B cell (primary cell): ENCODE measurements around the gene ANKS6. TPM values are rescaled to one million over a fixed set of nuclear protein-coding genes. Genes with fewer than 3 reads are reported as not detected.

ENCODE experiments used
- ATAC-seq: fragments of 200-7000 bp; cut with Tn5 transposase; one replicate; pipeline ENCODE4 v1.10.0; 2021; ENCODE audit warnings: low read depth, mild to moderate bottlenecking, moderate number of reproducible peaks, moderate library complexity
- CTCF ChIA-PET: fragments of 350-600 bp; sonication (Branson Sonifier 250); formaldehyde crosslinking; loops from one replicate; lab custom pipeline; 2021; ENCODE audit warnings: antibody characterized with exemption, inconsistent platforms; lab: Charles Lee
- POLR2A ChIA-PET: fragments of 350-600 bp; sonication (Branson Sonifier 250); formaldehyde crosslinking; loops from one replicate; lab custom pipeline; 2021; ENCODE audit warnings: antibody characterized with exemption; lab: Charles Lee
- DNase-seq: peaks from one replicate; pipeline ENCODE4 v3.0.0; 2013
- H2AFZ ChIP-seq: 2 replicates; pipeline ENCODE4 v1.6.1; 2012; ENCODE audit warnings: mild to moderate bottlenecking, low read depth, low read length; ENCODE audit not compliant: insufficient read depth, poor library complexity, severe bottlenecking
- H3K27ac ChIP-seq, 2 donors: 1 replicate in 1 of 2; 2 replicates in 1 of 2; pipeline ENCODE4 v1.5.1; 2012 to 2013; ENCODE audit warnings: low read length in 2 of 2, mild to moderate bottlenecking in 2 of 2, moderate library complexity in 1 of 2
- H3K27me3 ChIP-seq, 4 experiments: fragments of 200-600 bp in 1 of 4; sonication (generic) in 1 of 4; replicated peaks in 1 of 4; 1 replicate in 2 of 4; 2 replicates in 2 of 4; pipeline versions ENCODE4 v1.6.1 to v1.7.0; 2013 to 2016; ENCODE audit warnings: low read length in 3 of 4, mild to moderate bottlenecking in 2 of 4, mixed read lengths in 1 of 4, moderate library complexity in 1 of 4; ENCODE audit not compliant: insufficient read depth in 4 of 4, control insufficient read depth in 3 of 4; ENCODE audit errors: control extremely low read depth in 1 of 4
- H3K36me3 ChIP-seq, 2 experiments: replicated peaks in 1 of 2; 1 replicate in 1 of 2; 2 replicates in 1 of 2; pipeline versions ENCODE4 v1.6.1 to v1.7.1; 2013; ENCODE audit warnings: low read length in 1 of 2; ENCODE audit not compliant: insufficient read depth in 2 of 2, control insufficient read depth in 1 of 2; ENCODE audit errors: control extremely low read depth in 1 of 2, extremely low read depth in 1 of 2
- H3K4me1 ChIP-seq, 2 donors: fragments of 200-600 bp in 1 of 2; sonication (generic) in 1 of 2; 1 replicate in 1 of 2; 2 replicates in 1 of 2; pipeline versions ENCODE4 v1.5.1 to v1.6.1; 2013 to 2017; ENCODE audit warnings: low read length in 2 of 2; ENCODE audit not compliant: control insufficient read depth in 2 of 2, insufficient read depth in 2 of 2
- H3K4me2 ChIP-seq: replicated peaks from 2 replicates; pipeline ENCODE3; 2012; ENCODE audit warnings: mild to moderate bottlenecking, low read depth, low read length; ENCODE audit not compliant: poor library complexity, severe bottlenecking
- H3K4me3 ChIP-seq, 5 experiments: fragments of 200-600 bp in 1 of 5; sonication (generic) in 1 of 5; 1 replicate in 3 of 5; 2 replicates in 2 of 5; pipeline versions ENCODE4 v1.5.1 to v1.7.0; 2011 to 2016; ENCODE audit warnings: low read length in 4 of 5, mild to moderate bottlenecking in 4 of 5, low read depth in 2 of 5, control low read depth in 1 of 5, moderate library complexity in 1 of 5; ENCODE audit not compliant: insufficient read depth in 1 of 5; ENCODE audit errors: control extremely low read depth in 1 of 5, extremely low read depth in 1 of 5
- H3K79me2 ChIP-seq: fragments of 200-600 bp; sonication (generic); one replicate; pipeline ENCODE4 v1.6.0; 2016; ENCODE audit warnings: low read length; ENCODE audit not compliant: control insufficient read depth, insufficient read depth
- H3K9ac ChIP-seq: fragments of 200-600 bp; sonication (generic); 2 replicates; pipeline ENCODE4 v1.6.1; 2017; ENCODE audit warnings: mild to moderate bottlenecking, low read length, moderate library complexity
- H3K9me3 ChIP-seq, 3 donors: one replicate each; pipeline versions ENCODE4 v1.6.1 to v1.7.1; 2013; ENCODE audit warnings: low read length in 2 of 3; ENCODE audit not compliant: control insufficient read depth in 2 of 3, insufficient read depth in 1 of 3; ENCODE audit errors: control extremely low read depth in 1 of 3
- H4K20me1 ChIP-seq: 2 replicates; pipeline ENCODE4 v1.6.0; 2012; ENCODE audit warnings: mild to moderate bottlenecking, low read length; ENCODE audit not compliant: insufficient read depth, control insufficient read depth, poor library complexity, severe bottlenecking
- H3K27ac Mint-ChIP-seq: one replicate; pipeline ENCODE4 v1.8.0; 2021; ENCODE audit warnings: mixed read lengths
- H3K27me3 Mint-ChIP-seq: one replicate; pipeline ENCODE4 v1.8.0; 2021; ENCODE audit warnings: mixed read lengths
- H3K4me1 Mint-ChIP-seq: one replicate; pipeline ENCODE4 v1.8.0; 2021; ENCODE audit warnings: mixed read lengths
- H3K4me3 Mint-ChIP-seq: one replicate; pipeline ENCODE4 v1.8.0; 2021; ENCODE audit warnings: mixed read lengths
- H3K9me3 Mint-ChIP-seq: one replicate; pipeline ENCODE4 v1.8.0; 2022; ENCODE audit warnings: mixed read lengths; ENCODE audit not compliant: insufficient read depth
- EZH2 ChIP-seq: IDR thresholded peaks from 2 replicates; pipeline ENCODE4 v1.6.1; 2012; ENCODE audit warnings: borderline replicate concordance, low read depth, mild to moderate bottlenecking, moderate library complexity, low read length; ENCODE audit not compliant: insufficient read depth, poor library complexity, severe bottlenecking
- WGBS: methylation state at CpG from one replicate; pipeline ENCODE4 v1.1.5; 2013; ENCODE audit warnings: missing lambda C conversion rate; ENCODE audit not compliant: insufficient coverage; 5-methylcytosine and 5-hydroxymethylcytosine counted together
- intact Hi-C: fragments of 100-400 bp; cut with micrococcal nuclease; formaldehyde crosslinking; loops from one replicate; pipeline ENCODE4 v1.10.0; 2022
- polyA plus RNA-seq: library from polyadenylated mRNA; depleted of rRNA; stranded (reverse); fragments of >200 nt; gene quantifications from 2 replicates; pipeline ENCODE4 v1.2.3, GENCODE V29; 2012
- total RNA-seq, 2 donors: library from RNA; stranded (reverse); fragments of 120-200 nt in 1 of 2; gene quantifications; 1 replicate in 1 of 2; 2 replicates in 1 of 2; pipeline versions ENCODE4 v1.2.3 to v1.2.4, GENCODE V29; 2013 to 2022
- TF ChIP-seq, protein P1 (sequence below): fragments of 200-600 bp; IDR thresholded peaks from one replicate; pipeline ENCODE4 v1.8.0; 2022; ENCODE audit warnings: antibody characterized with exemption, mild to moderate bottlenecking

Gene ANKS6
- total and polyA plus RNA-seq, 2 donors (not counting 1 experiment from before 2014, with no cell fraction given), result 11.4 to 16.1 TPM

DNA sequence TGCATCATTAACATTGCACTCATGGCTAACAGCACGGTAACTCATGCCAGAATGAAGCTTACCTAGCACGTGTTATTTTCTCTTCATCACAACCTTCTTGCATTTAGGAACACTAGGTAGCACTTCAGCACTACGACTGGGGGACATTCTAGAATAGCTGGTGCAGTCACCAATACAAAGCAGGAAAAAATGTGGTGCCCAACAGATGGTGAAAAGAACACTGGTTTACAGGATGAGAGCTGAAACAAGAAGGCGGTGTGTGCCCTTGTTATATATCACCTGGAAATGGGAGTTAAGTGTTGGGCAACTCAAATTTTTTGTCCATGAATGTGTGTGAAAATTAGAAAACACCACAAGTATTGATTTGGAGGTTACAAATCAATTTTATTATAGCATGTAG lies 41.2 kb upstream of the ANKS6 start:
- Histone ChIP-seq H3K9ac (no peak overlapping the region), H4K20me1 (no peaks in the 10 kb centered on the region), H3K4me1 (no peaks in the 10 kb centered on the region), H3K27ac (no peak overlapping the region), H3K9me3 (no peaks in the 10 kb centered on the region), H3K79me2 (no peaks in the 10 kb centered on the region), H3K27me3 (no peaks in the 10 kb centered on the region), H3K36me3 (peaks cover 0 to 2% of the 10 kb centered on the region in 2 experiments), H3K4me3 (no peak overlapping the region), H2AFZ (no peak overlapping the region), H3K4me2 (no peak overlapping the region)
- POLR2A ChIA-PET, result no interaction called here
- Mint-ChIP-seq H3K27ac (no peak overlapping the region), H3K9me3 (no peaks in the 10 kb centered on the region), H3K27me3 (no peaks in the 10 kb centered on the region), H3K4me1 (no peaks in the 10 kb centered on the region), H3K4me3 (no peak overlapping the region)
- intact Hi-C loops, result no loop called here
- CTCF ChIA-PET, result interaction anchor here (1.0 to 5.6 kb wide), 2 partner anchors 10 to 12 kb away, joined by 3 to 38 read pairs; no protein-coding TSS in a partner anchor
- TF ChIP-seq EZH2, result no peak
- TF ChIP-seq, protein P1, sequence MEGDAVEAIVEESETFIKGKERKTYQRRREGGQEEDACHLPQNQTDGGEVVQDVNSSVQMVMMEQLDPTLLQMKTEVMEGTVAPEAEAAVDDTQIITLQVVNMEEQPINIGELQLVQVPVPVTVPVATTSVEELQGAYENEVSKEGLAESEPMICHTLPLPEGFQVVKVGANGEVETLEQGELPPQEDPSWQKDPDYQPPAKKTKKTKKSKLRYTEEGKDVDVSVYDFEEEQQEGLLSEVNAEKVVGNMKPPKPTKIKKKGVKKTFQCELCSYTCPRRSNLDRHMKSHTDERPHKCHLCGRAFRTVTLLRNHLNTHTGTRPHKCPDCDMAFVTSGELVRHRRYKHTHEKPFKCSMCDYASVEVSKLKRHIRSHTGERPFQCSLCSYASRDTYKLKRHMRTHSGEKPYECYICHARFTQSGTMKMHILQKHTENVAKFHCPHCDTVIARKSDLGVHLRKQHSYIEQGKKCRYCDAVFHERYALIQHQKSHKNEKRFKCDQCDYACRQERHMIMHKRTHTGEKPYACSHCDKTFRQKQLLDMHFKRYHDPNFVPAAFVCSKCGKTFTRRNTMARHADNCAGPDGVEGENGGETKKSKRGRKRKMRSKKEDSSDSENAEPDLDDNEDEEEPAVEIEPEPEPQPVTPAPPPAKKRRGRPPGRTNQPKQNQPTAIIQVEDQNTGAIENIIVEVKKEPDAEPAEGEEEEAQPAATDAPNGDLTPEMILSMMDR, result no peak
- DNase-seq, result no peak
- no peak for ATAC-seq
- 100% methylated on average over 4 of the region's 4 CpGs for WGBS

- POLR2A ChIA-PET, result no interaction called here
- H3K9me3 Mint-ChIP-seq, result no peaks in the 10 kb centered on the region
Measured at GRCh38 chr9:98836206-98836605, 39.9 kb upstream of the ANKS6 start.

More at GRCh38 chr9:98836206-98836605, 39.9 kb upstream of the ANKS6 start:
- CTCF ChIA-PET, result interaction anchor here (5.6 kb wide), 1 partner anchor 11 kb away, joined by 38 read pairs; no protein-coding TSS in a partner anchor
- H3K4me1 ChIP-seq, result no peaks in the 10 kb centered on the region
- no peak overlapping the region for H3K4me3 ChIP-seq
- Mint-ChIP-seq H3K4me1 (no peaks in the 10 kb centered on the region), H3K27me3 (no peaks in the 10 kb centered on the region), H3K4me3 (no peak overlapping the region), H3K27ac (no peak overlapping the region)
- ATAC-seq (no peak), DNase-seq (no peak)
- no peak overlapping the region for H3K27ac ChIP-seq
- no peak overlapping the region for H3K9ac ChIP-seq
- H3K36me3 ChIP-seq, result peaks cover 0 to 2% of the 10 kb centered on the region in 2 experiments
- intact Hi-C loops, result no loop called here
- H3K4me2 ChIP-seq, result no peak overlapping the region
- H3K9me3 ChIP-seq, result no peaks in the 10 kb centered on the region
- no peaks in the 10 kb centered on the region for H3K79me2 ChIP-seq
- H3K27me3 ChIP-seq, result no peaks in the 10 kb centered on the region
- no peak overlapping the region for H2AFZ ChIP-seq
- H4K20me1 ChIP-seq, result no peaks in the 10 kb centered on the region
- WGBS, result no CpG with 5 or more reads among the region's 4 CpGs
- TF ChIP-seq EZH2, result no peak
- TF ChIP-seq, protein P1, result no peak
